IgD-negative memory B cell (primary cell): ENCODE results near the gene HSFX3. TPM values are rescaled to one million over a fixed set of nuclear protein-coding genes. Genes with fewer than 3 reads are reported as not detected.

Experiments
- polyA plus RNA-seq: library from polyadenylated mRNA; unstranded; fragments of 300-500 nt; fragmentation: Illumina TruSeq; gene quantifications from one replicate; pipeline ENCODE4 v1.2.3, GENCODE V29; 2021

Gene HSFX3
- polyA plus RNA-seq, 1 donor from 2014 or later: not detected

Other genes with a start within 250 kb of the HSFX3 start
- 114 TPM for gene IDS, start 44.6 kb downstream of the HSFX3 start, polyA plus RNA-seq
- 19.0 TPM for gene EOLA1, start 8.9 kb downstream of the HSFX3 start, polyA plus RNA-seq
- 0.46 TPM for gene MAGEA9B, start 37.5 kb upstream of the HSFX3 start, polyA plus RNA-seq
- 0.16 TPM for gene HSFX2, start 45.4 kb upstream of the HSFX3 start, polyA plus RNA-seq
- 18.2 TPM for gene TMEM185A, start 81.9 kb upstream of the HSFX3 start, polyA plus RNA-seq
- not detected for gene MAGEA11, start 162.1 kb upstream of the HSFX3 start, polyA plus RNA-seq
- gene HSFX1, start 224.1 kb upstream of the HSFX3 start, polyA plus RNA-seq: not detected
- not detected for gene MAGEA9, start 232.0 kb upstream of the HSFX3 start, polyA plus RNA-seq